HG03432 (cell line): ENCODE measurements around the gene DOCK10.
A peak's percentile ranks its signal among the peaks of the same experiment; 100 is the strongest.

ENCODE experiments used
- ATAC-seq: cut with Tn5 transposase; IDR thresholded peaks from one replicate; pipeline ENCODE4 v1.9.1; 2021; ENCODE audit warnings: mild to moderate bottlenecking, moderate library complexity; ENCODE audit not compliant: unreplicated experiment

DOCK10 gene

GRCh38 chr2:224982910-224983711 lies 59.2 kb downstream of the DOCK10 start:
- peak; percentile 77 for ATAC-seq

DNA sequence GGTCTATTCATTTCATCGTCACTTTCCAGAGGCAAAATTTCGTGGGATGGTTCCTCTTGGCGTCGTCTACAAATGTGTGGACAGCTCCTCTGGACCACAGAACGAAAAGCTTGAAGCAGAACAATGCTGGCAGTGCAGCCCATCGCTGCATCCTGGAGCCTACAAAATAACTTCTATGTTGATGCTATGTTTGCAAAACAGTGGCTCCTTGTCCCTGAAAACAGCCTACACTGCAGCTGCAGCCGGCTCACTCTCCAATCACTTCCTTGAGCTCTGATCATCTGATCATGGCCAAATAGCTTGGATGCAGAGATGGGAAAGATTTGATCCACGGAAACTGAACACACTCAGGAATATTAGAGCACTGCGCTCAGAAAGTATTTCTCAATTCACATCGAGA lies 60.0 kb downstream of the DOCK10 start:
- no peak for ATAC-seq

DNA sequence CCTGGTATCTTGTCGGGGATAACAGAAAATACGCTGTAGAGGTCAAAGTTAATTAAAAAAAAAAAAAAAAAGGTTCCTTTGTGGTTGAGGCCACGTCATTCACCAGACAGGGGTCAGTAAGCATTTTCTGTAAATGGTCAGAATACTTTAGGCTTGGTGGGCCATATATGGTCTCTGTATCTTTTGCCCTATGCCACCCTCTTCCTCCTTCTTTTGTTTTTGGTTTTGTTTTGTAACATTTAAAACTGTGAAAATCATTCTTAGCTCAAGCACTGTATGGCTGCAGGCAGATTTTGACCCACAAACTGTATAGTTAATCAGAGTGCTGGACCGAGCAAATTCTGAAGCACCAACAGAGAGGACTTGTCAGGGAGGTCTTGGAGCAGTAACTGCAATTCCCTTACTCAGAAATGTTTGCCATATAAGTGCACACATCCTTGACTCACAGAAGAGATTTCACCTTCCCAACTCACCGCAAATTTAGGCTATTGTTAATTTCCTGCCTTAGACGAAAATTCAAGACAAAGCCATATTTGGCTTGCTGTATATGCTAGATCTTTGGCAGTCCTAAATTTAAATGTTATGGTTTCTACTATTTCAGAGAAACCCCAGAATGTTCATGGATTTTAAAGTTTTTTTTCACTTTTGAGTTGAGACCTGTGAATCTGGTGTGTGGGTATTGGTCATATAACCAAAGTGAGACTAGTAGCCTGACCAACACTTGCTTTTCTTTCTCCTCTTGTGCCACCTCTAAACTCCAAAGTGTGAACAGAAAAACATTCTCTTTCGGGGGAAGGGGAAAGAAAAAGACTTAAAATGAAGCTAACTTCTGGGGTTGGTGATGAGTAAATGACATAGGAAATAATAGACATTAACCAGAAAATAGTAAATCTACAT lies 65.4 kb downstream of the DOCK10 start:
- ATAC-seq = no peak

GRCh38 chr2:224975761-224976160 lies 66.5 kb downstream of the DOCK10 start:
- ATAC-seq = no peak

GRCh38 chr2:224973112-224974016 lies 68.9 kb downstream of the DOCK10 start:
- ATAC-seq = peak; percentile 47

DNA sequence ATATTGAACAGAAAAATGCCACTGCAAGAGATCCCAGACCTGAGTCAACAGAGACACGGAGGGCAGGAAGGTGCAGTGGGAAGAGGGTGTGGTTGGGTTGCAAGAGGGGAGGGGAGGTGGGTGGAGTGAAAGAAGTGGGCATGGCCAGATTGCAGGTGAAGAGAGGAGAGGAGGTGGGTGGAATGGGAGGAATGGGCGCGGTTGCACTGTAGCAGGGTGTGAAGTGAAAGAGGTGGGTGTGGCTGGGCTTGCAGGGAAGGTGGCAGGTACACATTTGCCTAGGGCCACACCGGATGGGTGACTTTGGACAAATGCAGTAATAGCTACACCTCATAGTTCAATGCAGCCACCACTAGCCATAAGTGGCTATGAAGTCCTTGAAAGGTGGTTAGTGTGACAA lies 71.1 kb downstream of the DOCK10 start:
- ATAC-seq = peak; percentile 48

DNA sequence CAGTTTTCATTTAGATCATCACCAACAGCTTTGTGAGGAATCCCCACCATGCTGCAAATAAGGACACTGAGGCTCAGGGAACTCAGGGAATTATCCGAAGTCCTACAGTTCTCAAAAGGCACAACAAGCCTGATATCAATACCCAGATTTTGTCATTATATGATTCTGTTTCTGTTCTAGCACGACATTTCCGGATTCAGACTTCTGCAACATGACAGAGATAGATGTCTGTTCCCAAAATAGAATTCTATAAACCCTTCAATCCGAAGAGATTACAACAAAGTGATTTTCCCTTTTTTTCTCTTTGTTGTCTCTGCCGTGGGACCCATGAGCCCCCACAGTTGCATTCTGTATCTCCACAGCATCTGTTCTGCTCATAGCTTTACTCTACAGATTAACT lies 72.0 kb downstream of the DOCK10 start:
- peak; percentile 33 for ATAC-seq

DNA sequence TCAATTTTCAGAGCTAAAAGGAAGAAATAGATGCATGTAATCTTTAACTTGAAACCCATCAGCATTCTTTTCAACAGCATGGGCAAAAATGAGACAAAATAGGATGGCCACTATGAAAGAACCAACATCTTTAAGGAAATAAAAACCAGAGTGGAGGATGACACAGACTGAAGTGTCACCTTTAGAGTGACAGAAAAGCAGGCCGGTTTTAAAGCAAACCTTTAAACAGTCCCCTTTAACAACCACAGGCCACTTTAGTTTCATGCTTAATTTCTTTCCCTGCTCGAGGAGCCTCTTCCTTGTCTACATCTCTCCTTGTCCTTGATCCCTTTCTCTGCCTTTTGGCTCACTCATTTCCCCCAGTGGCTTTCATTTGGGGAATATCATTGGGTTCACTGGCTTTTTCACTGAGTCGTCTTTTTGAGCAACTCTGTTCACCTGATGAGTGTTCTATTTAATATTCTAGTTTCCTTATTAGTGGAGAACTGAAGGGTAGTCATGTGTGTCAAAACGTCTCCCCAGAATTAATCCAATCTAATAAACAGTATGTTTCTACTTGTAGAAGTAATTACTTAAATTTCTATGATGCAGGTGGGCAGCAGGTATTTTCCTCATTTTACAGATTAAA lies 72.5 kb downstream of the DOCK10 start:
- peak; percentile 58 for ATAC-seq

DNA sequence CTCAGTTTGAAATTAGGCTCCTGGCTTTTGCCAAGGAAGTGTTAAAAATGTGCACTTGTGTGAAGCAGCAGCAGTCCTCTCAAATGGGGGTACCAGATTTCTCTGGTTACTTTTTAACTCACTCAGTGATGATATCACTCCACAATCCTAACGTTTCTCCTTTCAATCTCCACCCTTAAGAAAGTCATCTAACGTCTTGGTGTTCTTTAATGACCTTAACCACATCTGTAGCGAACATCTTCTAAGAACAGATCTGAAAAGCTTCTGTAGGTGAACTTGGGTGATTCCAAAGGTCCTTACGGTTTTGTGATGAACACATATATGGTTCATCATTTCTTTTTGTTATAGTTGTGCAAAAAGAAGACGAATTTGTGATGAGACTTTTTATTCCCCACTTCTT lies 73.2 kb downstream of the DOCK10 start:
- ATAC-seq = no peak

- ATAC-seq = no peak
These were observed 74.2 kb downstream of the DOCK10 start for GRCh38 chr2:224968051-224968450.

GRCh38 chr2:224966613-224967012 lies 75.7 kb downstream of the DOCK10 start:
- no peak for ATAC-seq

- ATAC-seq = no peak
These were observed 82.7 kb downstream of the DOCK10 start for GRCh38 chr2:224959556-224959955.

DNA sequence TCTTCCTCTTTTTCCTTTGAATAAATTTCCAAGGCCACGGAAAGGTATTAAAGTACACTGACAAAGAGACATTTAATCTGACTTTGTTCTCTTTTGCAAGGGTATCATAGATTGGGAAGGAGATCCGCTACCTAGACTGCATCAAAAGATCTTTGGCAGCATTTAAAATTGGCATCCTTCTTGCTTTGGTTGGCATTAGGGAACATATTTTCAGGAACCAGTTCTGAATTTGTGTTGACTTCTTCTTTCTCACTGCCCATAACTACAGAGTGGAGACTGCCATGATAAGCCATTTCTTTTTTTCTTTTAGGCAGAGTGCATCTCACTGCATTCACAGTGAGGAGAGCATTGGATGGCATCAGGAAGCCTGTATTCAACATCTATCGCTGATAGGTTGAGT lies 83.4 kb downstream of the DOCK10 start:
- ATAC-seq = no peak

DNA sequence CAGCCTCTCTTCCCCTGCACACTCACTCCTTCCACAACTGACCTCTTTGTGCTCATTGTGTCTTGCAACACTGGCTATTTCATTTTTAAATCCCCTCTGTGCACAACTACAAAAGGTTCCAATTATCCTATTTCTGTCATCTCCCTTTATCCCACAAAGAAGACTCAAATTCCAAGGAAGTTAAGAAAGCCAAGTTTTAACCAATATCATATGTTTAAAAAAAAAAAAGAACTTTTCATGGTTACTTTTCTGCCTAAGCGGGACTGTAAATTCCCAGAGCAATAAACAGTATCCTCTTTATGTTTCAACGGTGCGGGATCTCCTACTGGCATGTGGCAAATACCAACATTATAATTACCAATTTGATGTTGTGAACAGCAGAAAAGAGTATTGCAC lies 83.8 kb downstream of the DOCK10 start:
- ATAC-seq = no peak

- peak; percentile 89 for ATAC-seq
These were observed 84.5 kb downstream of the DOCK10 start for GRCh38 chr2:224957540-224958461.

DNA sequence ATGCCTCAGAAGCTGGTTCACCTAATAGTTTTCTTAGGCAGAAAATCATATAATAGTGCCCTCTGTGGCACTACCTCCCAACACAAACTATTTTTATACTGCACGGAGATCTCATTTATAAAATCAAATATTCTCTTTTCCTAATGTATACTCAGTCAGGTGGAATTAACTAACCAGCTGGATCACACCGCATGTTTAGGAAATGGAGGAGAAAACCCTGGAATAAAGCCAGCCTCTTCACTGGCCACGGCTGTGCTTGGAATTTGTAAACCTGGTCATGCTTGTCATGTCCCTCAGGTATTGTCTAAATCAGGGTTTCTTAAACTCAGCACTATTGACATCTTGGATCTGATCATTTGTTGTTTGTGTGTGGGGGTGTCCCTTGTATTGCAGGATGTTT lies 85.6 kb downstream of the DOCK10 start:
- no peak for ATAC-seq

DNA sequence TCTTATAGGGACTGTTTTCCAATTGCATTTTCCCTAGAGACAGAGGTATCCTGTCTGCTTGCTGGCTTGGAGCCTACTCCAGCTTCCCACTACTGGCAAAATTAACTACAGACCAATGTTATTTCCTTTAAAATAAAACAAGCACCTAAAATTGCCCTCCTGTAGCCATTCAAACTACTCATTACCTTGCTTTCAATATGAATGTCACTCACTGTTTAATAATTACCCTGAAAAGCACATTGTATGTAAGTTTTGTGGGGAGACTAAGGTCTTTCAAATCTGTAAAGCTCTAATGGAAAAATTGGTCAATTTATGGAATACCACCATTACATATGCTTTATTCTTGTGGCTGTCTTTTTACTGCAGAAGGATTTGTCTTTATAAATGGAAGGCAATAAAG lies 87.3 kb downstream of the DOCK10 start:
- peak; percentile 31 for ATAC-seq

DNA sequence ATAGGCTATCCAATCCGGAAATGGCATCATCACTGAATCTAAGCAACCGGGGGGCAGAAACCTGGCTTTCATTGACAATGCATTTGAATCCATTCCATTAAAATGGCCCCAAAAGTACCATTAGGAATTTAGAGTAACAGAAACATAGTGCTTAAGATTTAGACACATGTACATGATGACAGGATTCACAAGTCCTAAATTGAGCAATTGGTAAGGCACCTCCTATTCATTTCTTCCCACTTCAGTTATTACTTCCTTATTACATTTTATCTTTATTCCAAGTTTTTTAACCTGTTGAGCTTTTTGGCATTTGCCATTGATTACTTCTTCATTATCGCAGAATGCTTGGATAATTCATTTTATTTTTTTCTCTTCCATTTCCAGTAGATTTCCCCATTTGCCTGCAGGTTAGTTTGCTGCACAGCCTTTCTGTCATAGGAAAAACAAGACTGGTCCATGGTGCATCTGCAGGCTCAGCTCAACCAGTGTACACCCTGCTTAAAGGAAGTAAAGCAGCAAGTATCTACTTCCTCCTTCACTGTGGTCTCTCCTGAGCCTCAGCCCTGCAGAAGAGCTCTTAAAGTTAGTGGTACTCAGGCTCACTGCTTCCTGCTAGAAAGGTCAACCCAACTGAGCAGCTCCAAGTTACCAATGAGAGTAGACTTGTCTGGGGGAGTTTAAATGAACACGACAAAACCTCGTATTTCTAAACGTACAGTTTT lies 89.2 kb downstream of the DOCK10 start:
- peak; percentile 53 for ATAC-seq
